ENCODE measurements around the gene PIWIL4. TPM values are rescaled to one million over a fixed set of nuclear protein-coding genes. Genes with fewer than 3 reads are reported as not detected.

The PIWIL4 gene
- total RNA-seq, 1 experiment from 2014 or later: 3.4 TPM

GRCh38 chr11:94546886-94547285 is 20.3 kb upstream of the PIWIL4 start:
- Histone ChIP-seq H3K4me3 (ENCODE audit: low read depth, low read length) (0 out of 2 replicates have a peak overlapping the region, but pooled peaks have one; percentile 6), H3K27me3 (replicated peaks; ENCODE audit: control insufficient read depth, insufficient read depth, low read length) (no peaks in the 10 kb centered on the region), H3K4me1 (peaks cover 32% of the 10 kb centered on the region), H3K36me3 (ENCODE audit: control insufficient read depth, insufficient read depth, low read length) (no peaks in the 10 kb centered on the region), H3K9me3 (no peaks in the 10 kb centered on the region)
- DNase-seq: peak; percentile 29 to 56
- ChIA-PET CTCF (interaction anchor here (1.2 kb wide), 1 partner anchor 40 kb away, joined by 4 read pairs; no protein-coding TSS in a partner anchor), POLR2A (interaction anchor here (0.7 kb wide), 1 partner anchor 40 kb away, joined by 3 read pairs; no protein-coding TSS in a partner anchor)
- no peaks in the 10 kb centered on the region for H3K9me3 Mint-ChIP-seq (ENCODE audit: unreplicated experiment)
- TF ChIP-seq CTCF (IDR thresholded peaks at IDR 0.05; ENCODE audit: insufficient read depth in 1 of 2, low read depth in 1 of 2, low read length in 1 of 2, severe bottlenecking in 1 of 2, unreplicated experiment in 1 of 2): peak in 1 of 2 experiments; percentile 15
- BruUV-seq (replicated peaks): no TSS peak
- peaks cover 24% of the 10 kb centered on the region for H3K36me3 Mint-ChIP-seq (ENCODE audit: insufficient read depth, unreplicated experiment)
- H3K4me1 Mint-ChIP-seq (ENCODE audit: low read depth, unreplicated experiment): peaks cover 37% of the 10 kb centered on the region
- H3K27me3 Mint-ChIP-seq (ENCODE audit: insufficient read depth, unreplicated experiment): no peaks in the 10 kb centered on the region
- intact Hi-C loops (cut with micrococcal nuclease; ENCODE audit: unreplicated experiment): loop anchor here (1.0 to 5.0 kb wide), 4 partner anchors 14 to 220 kb away; partner anchors contain the start of gene AMOTL1
- H3K27ac Mint-ChIP-seq (ENCODE audit: unreplicated experiment): no peak overlapping the region
- H3K4me3 Mint-ChIP-seq (ENCODE audit: unreplicated experiment): peak overlapping the region; percentile 86

GRCh38 chr11:94549146-94549545 is 18.0 kb upstream of the PIWIL4 start:
- no peak overlapping the region for H3K4me3 ChIP-seq (ENCODE audit: low read depth, low read length)
- H3K4me1 ChIP-seq: peaks cover 32% of the 10 kb centered on the region
- POLR2A ChIA-PET: no interaction called here
- Mint-ChIP-seq H3K36me3 (ENCODE audit: insufficient read depth, unreplicated experiment) (peaks cover 19% of the 10 kb centered on the region), H3K9me3 (ENCODE audit: unreplicated experiment) (no peaks in the 10 kb centered on the region), H3K4me1 (ENCODE audit: low read depth, unreplicated experiment) (peaks cover 30% of the 10 kb centered on the region), H3K27me3 (ENCODE audit: insufficient read depth, unreplicated experiment) (no peaks in the 10 kb centered on the region), H3K4me3 (ENCODE audit: unreplicated experiment) (no peak overlapping the region), H3K27ac (ENCODE audit: unreplicated experiment) (no peak overlapping the region)
- BruUV-seq (replicated peaks): no TSS peak
- CTCF ChIA-PET: no interaction called here
- no peak for DNase-seq
- H3K27me3 ChIP-seq (replicated peaks; ENCODE audit: control insufficient read depth, insufficient read depth, low read length): no peaks in the 10 kb centered on the region
- no peaks in the 10 kb centered on the region for H3K36me3 ChIP-seq (ENCODE audit: control insufficient read depth, insufficient read depth, low read length)
- H3K9me3 ChIP-seq: no peaks in the 10 kb centered on the region
- no peak for TF ChIP-seq CTCF (IDR thresholded peaks at IDR 0.05; ENCODE audit: insufficient read depth in 1 of 2, low read depth in 1 of 2, low read length in 1 of 2, severe bottlenecking in 1 of 2, unreplicated experiment in 1 of 2)
- intact Hi-C loops (cut with micrococcal nuclease; ENCODE audit: unreplicated experiment): loop anchor here (5.0 kb wide), 1 partner anchor 218 kb away; the partner anchor contains the start of gene AMOTL1

GRCh38 chr11:94550513-94550912 is 16.7 kb upstream of the PIWIL4 start:
- ChIA-PET POLR2A (no interaction called here), CTCF (no interaction called here)
- H3K27ac Mint-ChIP-seq (ENCODE audit: unreplicated experiment): no peak overlapping the region
- no peaks in the 10 kb centered on the region for H3K27me3 ChIP-seq (replicated peaks; ENCODE audit: control insufficient read depth, insufficient read depth, low read length)
- no peaks in the 10 kb centered on the region for H3K36me3 ChIP-seq (ENCODE audit: control insufficient read depth, insufficient read depth, low read length)
- no peak overlapping the region for H3K4me3 Mint-ChIP-seq (ENCODE audit: unreplicated experiment)
- H3K27me3 Mint-ChIP-seq (ENCODE audit: insufficient read depth, unreplicated experiment): no peaks in the 10 kb centered on the region
- peaks cover 16% of the 10 kb centered on the region for H3K36me3 Mint-ChIP-seq (ENCODE audit: insufficient read depth, unreplicated experiment)
- intact Hi-C loops (cut with micrococcal nuclease; ENCODE audit: unreplicated experiment): no loop called here
- no peak overlapping the region for H3K4me3 ChIP-seq (ENCODE audit: low read depth, low read length)
- no TSS peak for BruUV-seq (replicated peaks)
- no peaks in the 10 kb centered on the region for H3K9me3 Mint-ChIP-seq (ENCODE audit: unreplicated experiment)
- peaks cover 30% of the 10 kb centered on the region for H3K4me1 Mint-ChIP-seq (ENCODE audit: low read depth, unreplicated experiment)
- no peak for DNase-seq
- H3K9me3 ChIP-seq: no peaks in the 10 kb centered on the region
- TF ChIP-seq CTCF (IDR thresholded peaks at IDR 0.05; ENCODE audit: insufficient read depth in 1 of 2, low read depth in 1 of 2, low read length in 1 of 2, severe bottlenecking in 1 of 2, unreplicated experiment in 1 of 2): no peak
- H3K4me1 ChIP-seq: peaks cover 33% of the 10 kb centered on the region

Data from Caco-2 (cell line).